Neuronal stem cell (in vitro differentiated cells): ENCODE data around the gene NEK5.

Experiments used
- DNase-seq: peaks from one replicate; pipeline ENCODE4 v3.0.0-alpha.2; 2013; ENCODE audit warnings: low spot score
- H2AFZ ChIP-seq: one replicate; pipeline ENCODE4 v1.6.1; 2013; ENCODE audit warnings: mild to moderate bottlenecking, low read length, inconsistent platforms
- H2AK5ac ChIP-seq: 2 replicates; pipeline ENCODE4 v1.6.1; 2013; ENCODE audit warnings: low read depth, mild to moderate bottlenecking, inconsistent platforms, low read length, moderate library complexity, mixed read lengths
- H2BK120ac ChIP-seq: 2 replicates; pipeline ENCODE4 v1.6.1; 2013; ENCODE audit warnings: low read depth, mild to moderate bottlenecking, inconsistent platforms, low read length, moderate library complexity, mixed read lengths
- H2BK12ac ChIP-seq: one replicate; pipeline ENCODE4 v1.6.1; 2013; ENCODE audit warnings: low read length, inconsistent platforms
- H2BK15ac ChIP-seq: 2 replicates; pipeline ENCODE4 v1.6.1; 2013; ENCODE audit warnings: mild to moderate bottlenecking, low read length, inconsistent platforms, mixed read lengths
- H2BK5ac ChIP-seq: one replicate; pipeline ENCODE4 v1.6.1; 2013; ENCODE audit warnings: inconsistent platforms, mild to moderate bottlenecking, low read length, moderate library complexity
- H3K14ac ChIP-seq: one replicate; pipeline ENCODE4 v1.6.1; 2013; ENCODE audit warnings: low read length, inconsistent platforms
- H3K18ac ChIP-seq: 2 replicates; pipeline ENCODE4 v1.6.1; 2013; ENCODE audit warnings: low read length, inconsistent platforms
- H3K23ac ChIP-seq: 2 replicates; pipeline ENCODE4 v1.6.1; 2013; ENCODE audit warnings: low read depth, mild to moderate bottlenecking, mixed read lengths, low read length, inconsistent platforms; ENCODE audit not compliant: poor library complexity
- H3K27ac ChIP-seq: replicated peaks from 3 replicates; pipeline ENCODE4 v1.5.1; 2013; ENCODE audit warnings: low read length, inconsistent platforms
- H3K27me3 ChIP-seq, 3 experiments: 2 replicates each; pipeline ENCODE4 v1.6.1; 2013; ENCODE audit warnings: low read length in 3 of 3, mild to moderate bottlenecking in 2 of 3, inconsistent platforms in 1 of 3, low read depth in 1 of 3, mixed read lengths in 1 of 3, moderate library complexity in 1 of 3; ENCODE audit not compliant: control insufficient read depth in 3 of 3, insufficient read depth in 3 of 3
- H3K36me3 ChIP-seq, 2 donors: replicated peaks in 1 of 2; 2 replicates each; pipeline ENCODE4 v1.6.1; 2013; ENCODE audit warnings: low read length in 2 of 2; ENCODE audit not compliant: control insufficient read depth in 2 of 2, insufficient read depth in 2 of 2
- H3K4ac ChIP-seq: 2 replicates; pipeline ENCODE4 v1.6.1; 2013; ENCODE audit warnings: inconsistent platforms, mild to moderate bottlenecking, low read length, moderate library complexity
- H3K4me1 ChIP-seq, 2 donors: 1 replicate in 1 of 2; 2 replicates in 1 of 2; pipeline ENCODE4 v1.6.1; 2013; ENCODE audit warnings: low read length in 2 of 2, low read depth in 1 of 2; ENCODE audit not compliant: control insufficient read depth in 2 of 2, insufficient read depth in 1 of 2
- H3K4me2 ChIP-seq: one replicate; pipeline ENCODE4 v1.6.1; 2013; ENCODE audit warnings: mild to moderate bottlenecking, low read length, inconsistent platforms; ENCODE audit not compliant: insufficient read depth, poor library complexity, severe bottlenecking
- H3K4me3 ChIP-seq, 2 donors: 2 replicates each; pipeline ENCODE4 v1.5.1; 2013; ENCODE audit warnings: low read length in 2 of 2, mild to moderate bottlenecking in 2 of 2, inconsistent platforms in 1 of 2, moderate library complexity in 1 of 2
- H3K79me1 ChIP-seq: one replicate; pipeline ENCODE4 v1.6.1; 2013; ENCODE audit warnings: low read depth, mild to moderate bottlenecking, inconsistent platforms, low read length, moderate library complexity
- H3K9ac ChIP-seq: one replicate; pipeline ENCODE4 v1.6.1; 2013; ENCODE audit warnings: mild to moderate bottlenecking, low read depth, low read length, inconsistent platforms; ENCODE audit not compliant: poor library complexity
- H3K9me3 ChIP-seq, 2 donors: replicated peaks in 1 of 2; 2 replicates each; pipeline versions ENCODE3 to v1.6.1; 2013; ENCODE audit warnings: low read length in 2 of 2, mild to moderate bottlenecking in 2 of 2, inconsistent platforms in 1 of 2, low read depth in 1 of 2, mixed read lengths in 1 of 2, moderate library complexity in 1 of 2; ENCODE audit not compliant: control insufficient read depth in 2 of 2, insufficient read depth in 1 of 2
- H4K8ac ChIP-seq: one replicate; pipeline ENCODE4 v1.6.1; 2013; ENCODE audit warnings: low read depth, mild to moderate bottlenecking, inconsistent platforms, low read length, moderate library complexity
- H4K91ac ChIP-seq: one replicate; pipeline ENCODE4 v1.6.1; 2013; ENCODE audit warnings: low read length, low read depth, mild to moderate bottlenecking, inconsistent platforms; ENCODE audit not compliant: poor library complexity
- WGBS, 2 donors: extraction: QIAGEN DNeasy Blood & Tissue Kit; methylation state at CpG; one replicate each; pipeline ENCODE4 v1.1.7; 2013; ENCODE audit warnings: missing lambda C conversion rate in 2 of 2, mixed read lengths in 1 of 2; ENCODE audit not compliant: insufficient read length in 2 of 2, insufficient replicate concordance in 1 of 2; ENCODE audit errors: extremely low coverage in 2 of 2; 5-methylcytosine and 5-hydroxymethylcytosine counted together

NEK5 gene

DNA sequence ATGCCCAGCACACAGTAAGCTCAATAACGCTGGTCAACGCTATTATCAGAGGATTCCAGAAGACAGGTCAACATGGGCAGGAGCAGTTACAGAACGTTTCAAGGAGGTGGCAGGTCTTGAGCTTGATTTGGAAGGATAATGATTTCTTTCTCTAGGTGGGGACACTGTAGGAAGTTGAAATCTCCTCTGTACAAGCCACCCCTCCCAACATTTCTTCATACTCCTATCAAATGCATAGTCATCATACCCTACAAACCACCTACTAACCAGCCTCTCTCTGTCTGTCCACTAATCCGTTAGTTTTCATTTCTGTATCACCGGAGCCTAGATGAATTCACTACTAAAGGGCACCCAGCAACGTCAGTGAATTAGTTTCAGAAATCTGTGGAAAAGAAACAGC, 118.9 kb downstream of the NEK5 start:
- H2AFZ ChIP-seq, result no peak overlapping the region
- H3K79me1 ChIP-seq, result no peaks in the 10 kb centered on the region
- H4K8ac ChIP-seq, result no peak overlapping the region
- no peak overlapping the region for H3K9ac ChIP-seq
- no peak overlapping the region for H2BK120ac ChIP-seq
- no peak overlapping the region for H3K4me3 ChIP-seq
- no peak for DNase-seq
- no peak overlapping the region for H2BK5ac ChIP-seq
- H2BK15ac ChIP-seq, result no peak overlapping the region
- no peak overlapping the region for H3K14ac ChIP-seq
- no peak overlapping the region for H3K4me2 ChIP-seq
- WGBS, 2 donors, result no CpG with 5 or more reads among the region's 6 CpGs
- peaks cover 0 to 3% of the 10 kb centered on the region in 2 donors for H3K36me3 ChIP-seq
- no peaks in the 10 kb centered on the region for H3K9me3 ChIP-seq
- H3K23ac ChIP-seq, result no peak overlapping the region
- no peak overlapping the region for H3K4ac ChIP-seq
- H3K4me1 ChIP-seq, result no peaks in the 10 kb centered on the region
- peaks cover 2 to 54% (median 7%) of the 10 kb centered on the region in 3 experiments for H3K27me3 ChIP-seq
- no peak overlapping the region for H4K91ac ChIP-seq
- H3K27ac ChIP-seq, result no peak overlapping the region
- no peak overlapping the region for H3K18ac ChIP-seq
- H2BK12ac ChIP-seq, result no peak overlapping the region
- no peak overlapping the region for H2AK5ac ChIP-seq

- H3K4me1 ChIP-seq, result no peaks in the 10 kb centered on the region
- WGBS, 2 donors, result no CpG with 5 or more reads among the region's 8 CpGs
- H4K91ac ChIP-seq, result no peak overlapping the region
Observed at GRCh38 chr13:52006523-52007245, 122.2 kb downstream of the NEK5 start.

DNA sequence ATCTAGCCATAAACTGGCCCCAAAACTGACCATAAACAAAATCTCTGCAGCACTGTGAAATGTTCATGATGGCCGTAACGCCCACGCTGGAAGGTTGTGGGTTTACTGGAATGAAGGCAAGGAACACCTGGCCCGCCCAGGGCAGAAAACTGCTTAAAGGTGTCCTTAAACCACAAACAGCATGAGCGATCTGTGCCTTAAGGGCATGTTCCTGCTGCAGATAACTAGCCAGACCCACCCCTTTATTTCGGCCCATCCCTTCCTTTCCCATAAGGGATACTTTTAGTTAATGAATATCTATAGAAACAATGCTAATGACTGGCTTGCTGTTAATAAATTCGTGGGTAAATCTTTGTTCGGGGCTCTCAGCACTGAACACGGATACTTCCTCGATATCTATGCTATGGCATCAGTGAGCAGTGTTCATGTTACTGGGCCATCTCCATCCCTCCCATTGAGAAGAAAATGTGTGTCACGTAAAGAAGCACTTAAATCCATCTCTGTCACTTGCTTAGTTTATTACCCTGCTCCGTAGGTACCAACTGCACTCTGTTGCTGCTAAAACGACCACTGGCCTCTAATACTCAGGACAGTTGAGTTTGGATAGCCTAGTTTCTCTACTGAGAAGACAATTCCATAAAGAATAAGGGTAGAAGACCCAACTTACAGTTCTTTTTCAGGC, 122.9 kb downstream of the NEK5 start:
- Histone ChIP-seq H3K27ac (no peak overlapping the region), H3K4me1 (no peaks in the 10 kb centered on the region), H3K4me3 (no peak overlapping the region), H3K4me2 (no peak overlapping the region), H3K36me3 (no peaks in the 10 kb centered on the region), H3K9me3 (no peaks in the 10 kb centered on the region), H4K91ac (no peak overlapping the region), H3K23ac (no peak overlapping the region), H2BK5ac (no peak overlapping the region), H2BK15ac (no peak overlapping the region), H2AK5ac (no peak overlapping the region), H3K27me3 (peaks cover 0 to 53% (median 2%) of the 10 kb centered on the region in 3 experiments), H3K9ac (no peak overlapping the region), H3K79me1 (no peaks in the 10 kb centered on the region), H2BK120ac (no peak overlapping the region), H2AFZ (no peak overlapping the region), H3K4ac (no peak overlapping the region), H2BK12ac (no peak overlapping the region), H3K18ac (no peak overlapping the region), H4K8ac (no peak overlapping the region), H3K14ac (no peak overlapping the region)
- DNase-seq, result no peak
- no CpG with 5 or more reads among the region's 13 CpGs for WGBS, 2 donors

More at GRCh38 chr13:52006523-52007245, 122.2 kb downstream of the NEK5 start:
- Histone ChIP-seq H3K18ac (no peak overlapping the region), H3K27ac (no peak overlapping the region), H3K4me3 (no peak overlapping the region), H3K4me2 (no peak overlapping the region), H3K36me3 (no peaks in the 10 kb centered on the region), H3K9ac (no peak overlapping the region), H4K8ac (no peak overlapping the region), H3K23ac (no peak overlapping the region), H2BK120ac (no peak overlapping the region), H3K4ac (no peak overlapping the region), H3K79me1 (no peaks in the 10 kb centered on the region), H2BK12ac (no peak overlapping the region), H3K27me3 (peaks cover 2 to 59% (median 7%) of the 10 kb centered on the region in 3 experiments), H3K9me3 (no peaks in the 10 kb centered on the region), H2AFZ (no peak overlapping the region), H3K14ac (no peak overlapping the region), H2AK5ac (no peak overlapping the region), H2BK15ac (no peak overlapping the region), H2BK5ac (no peak overlapping the region)
- no peak for DNase-seq

DNA sequence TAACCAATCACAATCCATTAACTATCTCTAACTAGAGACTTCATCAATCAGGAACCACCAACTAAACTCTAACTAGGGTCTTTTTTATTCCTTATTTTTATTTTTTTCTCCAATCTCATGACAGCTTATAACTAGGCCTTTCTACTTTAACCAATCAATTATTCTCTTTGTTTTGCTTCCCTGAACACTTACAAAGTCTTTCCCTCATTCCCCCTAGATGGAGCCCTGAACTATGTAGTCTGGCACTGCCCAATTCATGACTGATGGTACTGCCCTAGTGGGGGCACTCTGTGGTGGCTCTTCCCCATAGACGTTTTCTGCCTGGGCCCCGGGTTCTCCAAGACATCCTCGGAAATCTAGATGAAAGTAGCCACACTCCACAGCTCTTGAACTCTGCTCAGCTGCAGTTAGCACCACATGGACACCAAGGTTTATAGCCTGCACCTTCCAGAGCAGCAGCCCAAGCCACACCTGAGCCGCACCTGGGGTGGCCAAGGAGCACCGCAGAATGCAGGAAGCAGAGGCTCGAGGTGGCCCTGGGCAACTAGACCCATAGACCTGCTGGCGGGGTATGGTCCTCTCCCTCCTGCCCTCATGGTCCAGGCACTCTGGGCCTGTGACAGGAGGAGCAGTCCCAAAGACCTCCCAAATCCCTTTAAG, 124.2 kb downstream of the NEK5 start:
- peaks cover 0 to 42% (median 0%) of the 10 kb centered on the region in 3 experiments for H3K27me3 ChIP-seq
- no peak overlapping the region for H3K4ac ChIP-seq
- H3K18ac ChIP-seq, result no peak overlapping the region
- H2BK5ac ChIP-seq, result no peak overlapping the region
- H4K91ac ChIP-seq, result no peak overlapping the region
- H3K27ac ChIP-seq, result no peak overlapping the region
- H4K8ac ChIP-seq, result no peak overlapping the region
- peaks cover 0 to 2% of the 10 kb centered on the region in 2 donors for H3K4me1 ChIP-seq
- no peaks in the 10 kb centered on the region for H3K9me3 ChIP-seq
- H3K9ac ChIP-seq, result no peak overlapping the region
- no peak overlapping the region for H3K4me2 ChIP-seq
- DNase-seq, result no peak
- no peak overlapping the region for H3K14ac ChIP-seq
- no peak overlapping the region for H2BK15ac ChIP-seq
- H2BK120ac ChIP-seq, result no peak overlapping the region
- H3K4me3 ChIP-seq, result no peak overlapping the region
- H3K79me1 ChIP-seq, result no peaks in the 10 kb centered on the region
- H3K23ac ChIP-seq, result peak overlapping the region; percentile 34
- no peaks in the 10 kb centered on the region for H3K36me3 ChIP-seq
- no peak overlapping the region for H2AFZ ChIP-seq
- WGBS, 2 donors, result no CpG with 5 or more reads among the region's 7 CpGs
- no peak overlapping the region for H2BK12ac ChIP-seq
- H2AK5ac ChIP-seq, result no peak overlapping the region
